PC-9 (cell line): ENCODE results near the gene CCR9. TPM values are rescaled to one million over a fixed set of nuclear protein-coding genes. Genes with fewer than 3 reads are reported as not detected.

Source experiments
- BruUV-seq: library from RNA; stranded (reverse); fragments of 400-500 nt; replicated peaks from 2 replicates; lab custom pipeline; 2021; lab: Mats Ljungman, UMichigan
- CTCF ChIA-PET: fragments of 300-600 bp; sonication (Branson Sonifier 250); formaldehyde crosslinking; loops from one replicate; lab custom pipeline; 2022; ENCODE audit warnings: antibody characterized with exemption; lab: Charles Lee
- POLR2A ChIA-PET: fragments of 300-600 bp; sonication (Branson Sonifier 250); formaldehyde crosslinking; loops from one replicate; lab custom pipeline; 2022; ENCODE audit warnings: antibody characterized with exemption; ENCODE audit not compliant: unreplicated experiment; lab: Charles Lee
- DNase-seq, 2 experiments: peaks; one replicate each; pipeline versions ENCODE4 v3.0.0 to v3.0.0-alpha.2; 2015 to 2022; ENCODE audit warnings: mixed read lengths in 1 of 2
- H2AFZ ChIP-seq: fragments of 200-600 bp; sonication (generic); 2 replicates; pipeline ENCODE4 v1.8.1; 2017; ENCODE audit warnings: antibody characterized with exemption
- H3F3A ChIP-seq: fragments of 200-600 bp; sonication (generic); 2 replicates; pipeline ENCODE4 v1.8.1; 2017; ENCODE audit warnings: antibody characterized with exemption, mild to moderate bottlenecking, low read depth; ENCODE audit not compliant: insufficient read depth
- H3K27ac ChIP-seq: fragments of 200-600 bp; sonication (generic); 2 replicates; pipeline ENCODE4 v1.6.1; 2016; ENCODE audit warnings: mixed run types
- H3K27me3 ChIP-seq: fragments of 200-600 bp; sonication (generic); 2 replicates; pipeline ENCODE4 v1.6.1; 2016; ENCODE audit warnings: low read depth, mixed run types; ENCODE audit not compliant: insufficient read depth
- H3K36me3 ChIP-seq: fragments of 200-600 bp; sonication (generic); 2 replicates; pipeline ENCODE4 v1.6.1; 2016; ENCODE audit warnings: low read depth, mixed run types
- H3K4me1 ChIP-seq: fragments of 200-600 bp; sonication (generic); replicated peaks from 2 replicates; pipeline ENCODE4 v1.6.1; 2016; ENCODE audit warnings: mixed run types; ENCODE audit not compliant: insufficient read depth
- H3K4me2 ChIP-seq: fragments of 200-600 bp; sonication (generic); 2 replicates; pipeline ENCODE4 v1.6.1; 2017; ENCODE audit warnings: mixed run types
- H3K4me3 ChIP-seq: fragments of 200-600 bp; sonication (generic); 2 replicates; pipeline ENCODE4 v1.6.1; 2016; ENCODE audit warnings: mixed run types
- H3K79me2 ChIP-seq: fragments of 200-600 bp; sonication (generic); 2 replicates; pipeline ENCODE4 v1.6.1; 2017; ENCODE audit warnings: low read depth, mixed run types
- H3K9me2 ChIP-seq: fragments of 200-600 bp; sonication (generic); 2 replicates; pipeline ENCODE4 v1.8.1; 2017; ENCODE audit warnings: mild to moderate bottlenecking; ENCODE audit not compliant: insufficient read depth
- H3K9me3 ChIP-seq: fragments of 200-600 bp; sonication (generic); 2 replicates; pipeline ENCODE4 v1.8.1; 2016; ENCODE audit warnings: low read depth; ENCODE audit not compliant: insufficient read depth
- H4K20me1 ChIP-seq: fragments of 200-600 bp; sonication (generic); 2 replicates; pipeline ENCODE4 v1.8.1; 2017; ENCODE audit not compliant: insufficient read depth
- CTCF ChIP-seq: fragments of 200-600 bp; sonication (generic); conservative IDR thresholded peaks from 2 replicates; pipeline ENCODE4 v1.6.1; 2017; ENCODE audit warnings: mixed run types, antibody characterized with exemption, mild to moderate bottlenecking, moderate library complexity
- EZH2 ChIP-seq: fragments of 200-600 bp; sonication (generic); IDR thresholded peaks from 2 replicates; pipeline ENCODE4 v1.8.0; 2017; ENCODE audit warnings: antibody characterized with exemption, low read depth
- intact Hi-C: fragments of 100-400 bp; cut with micrococcal nuclease; formaldehyde crosslinking; loops from one replicate; pipeline ENCODE4 v1.10.0; 2022; ENCODE audit not compliant: unreplicated experiment
- total RNA-seq: library from RNA; stranded (reverse); gene quantifications from 2 replicates; pipeline ENCODE4 v1.2.3, GENCODE V29; 2021

Gene CCR9
- total RNA-seq, 1 experiment from 2014 or later: not detected

- no peaks in the 10 kb centered on the region for H3K27me3 ChIP-seq
- H3K4me3 ChIP-seq: no peak overlapping the region
- H3K27ac ChIP-seq: no peak overlapping the region
- BruUV-seq: no TSS peak
- no peaks in the 10 kb centered on the region for H3K36me3 ChIP-seq
- DNase-seq: no peak
- TF ChIP-seq EZH2 (no peak), CTCF (no peak)
- H3K79me2 ChIP-seq: no peaks in the 10 kb centered on the region
- ChIA-PET CTCF (no interaction called here), POLR2A (no interaction called here)
- intact Hi-C loops: no loop called here
- H3K4me1 ChIP-seq: no peaks in the 10 kb centered on the region
- no peak overlapping the region for H3K4me2 ChIP-seq
- H3K9me2 ChIP-seq: no peaks in the 10 kb centered on the region
- H4K20me1 ChIP-seq: no peaks in the 10 kb centered on the region
- H2AFZ ChIP-seq: no peak overlapping the region
- H3F3A ChIP-seq: no peaks in the 10 kb centered on the region
- H3K9me3 ChIP-seq: no peaks in the 10 kb centered on the region
Observed at GRCh38 chr3:45871780-45872179, 14.6 kb upstream of the CCR9 start.

GRCh38 chr3:45872569-45872968 lies 13.8 kb upstream of the CCR9 start:
- Histone ChIP-seq H3K36me3 (no peaks in the 10 kb centered on the region), H3K9me3 (no peaks in the 10 kb centered on the region), H3K27ac (no peak overlapping the region), H3K4me2 (no peak overlapping the region), H3F3A (no peaks in the 10 kb centered on the region), H3K79me2 (no peaks in the 10 kb centered on the region), H3K4me1 (no peaks in the 10 kb centered on the region), H3K4me3 (no peak overlapping the region), H2AFZ (no peak overlapping the region), H3K27me3 (no peaks in the 10 kb centered on the region), H3K9me2 (no peaks in the 10 kb centered on the region), H4K20me1 (no peaks in the 10 kb centered on the region)
- ChIA-PET CTCF (no interaction called here), POLR2A (no interaction called here)
- intact Hi-C loops: no loop called here
- no peak for DNase-seq
- TF ChIP-seq EZH2 (no peak), CTCF (no peak)
- no TSS peak for BruUV-seq

- no peaks in the 10 kb centered on the region for H3K27me3 ChIP-seq
- no peaks in the 10 kb centered on the region for H3K9me3 ChIP-seq
- no peaks in the 10 kb centered on the region for H4K20me1 ChIP-seq
- H3K27ac ChIP-seq: no peak overlapping the region
- no peaks in the 10 kb centered on the region for H3K79me2 ChIP-seq
- no peaks in the 10 kb centered on the region for H3K36me3 ChIP-seq
- no peaks in the 10 kb centered on the region for H3K4me1 ChIP-seq
- DNase-seq: no peak
- CTCF ChIA-PET: no interaction called here
- no peak overlapping the region for H3K4me2 ChIP-seq
- no peak overlapping the region for H3K4me3 ChIP-seq
- no peaks in the 10 kb centered on the region for H3K9me2 ChIP-seq
- no peaks in the 10 kb centered on the region for H3F3A ChIP-seq
- intact Hi-C loops: no loop called here
- POLR2A ChIA-PET: no interaction called here
- no TSS peak for BruUV-seq
- TF ChIP-seq CTCF: no peak
- no peak for TF ChIP-seq EZH2
- no peak overlapping the region for H2AFZ ChIP-seq
Observed at GRCh38 chr3:45873036-45873435, 13.3 kb upstream of the CCR9 start.
